ENCODE results near the gene PCGF3.
"Not testable (repeated sequence)": the region's sequence is repeated elsewhere in the genome, so short reads cannot be mapped to it uniquely, and the experiment has no call there.

The PCGF3 gene

GRCh38 chr4:742742-743311, 37.2 kb downstream of the PCGF3 start:
- no peak for FAIRE-seq

GRCh38 chr4:743463-744211, 38.0 kb downstream of the PCGF3 start:
- FAIRE-seq: no peak

- FAIRE-seq: no peak
Measured at GRCh38 chr4:744212-744841, 38.7 kb downstream of the PCGF3 start.

GRCh38 chr4:747546-748170, 42.0 kb downstream of the PCGF3 start:
- FAIRE-seq: no peak

- no peak for FAIRE-seq
Measured at GRCh38 chr4:748461-748860, 42.8 kb downstream of the PCGF3 start.

GRCh38 chr4:749698-750666, 44.4 kb downstream of the PCGF3 start:
- FAIRE-seq: no peak

- no peak for FAIRE-seq
Measured at GRCh38 chr4:751676-752075, 46.0 kb downstream of the PCGF3 start.

- FAIRE-seq: no peak
Measured at GRCh38 chr4:752196-752861, 46.7 kb downstream of the PCGF3 start.

- FAIRE-seq: not testable (repeated sequence)
Measured at GRCh38 chr4:753186-753585, 47.6 kb downstream of the PCGF3 start.

- no peak for FAIRE-seq
Measured at GRCh38 chr4:754221-755120, 48.8 kb downstream of the PCGF3 start.

GRCh38 chr4:757111-757510, 51.5 kb downstream of the PCGF3 start:
- no peak for FAIRE-seq

GRCh38 chr4:759810-760209, 54.2 kb downstream of the PCGF3 start:
- not testable (repeated sequence) for FAIRE-seq

- FAIRE-seq: no peak
Measured at GRCh38 chr4:760616-761015, 55.0 kb downstream of the PCGF3 start.

- no peak for FAIRE-seq
Measured at GRCh38 chr4:761086-761485, 55.5 kb downstream of the PCGF3 start.

GRCh38 chr4:761739-762138, 56.1 kb downstream of the PCGF3 start:
- no peak for FAIRE-seq

- FAIRE-seq: no peak
Measured at GRCh38 chr4:762211-763190, 56.9 kb downstream of the PCGF3 start.

GRCh38 chr4:763191-763810, 57.7 kb downstream of the PCGF3 start:
- no peak for FAIRE-seq

GRCh38 chr4:763922-764321, 58.3 kb downstream of the PCGF3 start:
- FAIRE-seq: no peak

Measured in colon (tissue), 2 donors.